Muscle of arm (tissue), 12 donors: ENCODE data around the gene SEZ6. TPM values are rescaled to one million over a fixed set of nuclear protein-coding genes. Genes with fewer than 3 reads are reported as not detected.

ENCODE experiments used
- DNase-seq: peaks from one replicate; pipeline ENCODE4 v3.0.0-alpha.2; 2013
- polyA plus RNA-seq, 12 donors: library from polyadenylated mRNA; unstranded; fragments of 120-200 nt; gene quantifications; one replicate each; pipeline ENCODE4 v1.2.1, GENCODE V29; 2013; ENCODE audit not compliant: insufficient read length in 12 of 12

Gene SEZ6
- polyA plus RNA-seq, 12 donors: 0.07 to 0.70 (median 0.31) TPM; not detected in 4

GRCh38 chr17:28957277-28957991 is 48.4 kb downstream of the SEZ6 start:
- DNase-seq: no peak

GRCh38 chr17:28956861-28957260 is 49.0 kb downstream of the SEZ6 start:
- DNase-seq: no peak

- no peak for DNase-seq
These were observed 49.7 kb downstream of the SEZ6 start for GRCh38 chr17:28956112-28956511.

GRCh38 chr17:28955408-28955807 is 50.4 kb downstream of the SEZ6 start:
- DNase-seq: no peak

GRCh38 chr17:28954886-28955285 is 50.9 kb downstream of the SEZ6 start:
- no peak for DNase-seq

GRCh38 chr17:28953444-28954118 is 52.3 kb downstream of the SEZ6 start:
- peak; percentile 45 for DNase-seq

- DNase-seq: peak; percentile 99
These were observed 53.5 kb downstream of the SEZ6 start for GRCh38 chr17:28951991-28952975.

- DNase-seq: peak; percentile 100
These were observed 54.3 kb downstream of the SEZ6 start, which contains the start of gene PHF12 for GRCh38 chr17:28951428-28951990. Gene PHF12 (minus strand): TSS chr17:28951518. CDS start chr17:28950960, 558 bp downstream.

GRCh38 chr17:28950752-28951427 is 54.9 kb downstream of the SEZ6 start:
- DNase-seq: no peak

- DNase-seq: peak; percentile 43
These were observed 55.6 kb downstream of the SEZ6 start for GRCh38 chr17:28950017-28950751.

- DNase-seq: peak; percentile 64
These were observed 56.4 kb downstream of the SEZ6 start for GRCh38 chr17:28949185-28950016.

- DNase-seq: no peak
These were observed 57.0 kb downstream of the SEZ6 start for GRCh38 chr17:28948873-28949184.

GRCh38 chr17:28948342-28948741 is 57.5 kb downstream of the SEZ6 start:
- no peak for DNase-seq

- no peak for DNase-seq
These were observed 58.2 kb downstream of the SEZ6 start for GRCh38 chr17:28947639-28948038.

GRCh38 chr17:28946239-28946638 is 59.6 kb downstream of the SEZ6 start:
- DNase-seq: no peak

- DNase-seq: no peak
These were observed 60.7 kb downstream of the SEZ6 start for GRCh38 chr17:28944862-28945741.

GRCh38 chr17:28944343-28944742 is 61.5 kb downstream of the SEZ6 start:
- DNase-seq: no peak

GRCh38 chr17:28942925-28943324 is 62.9 kb downstream of the SEZ6 start:
- no peak for DNase-seq

- no peak for DNase-seq
These were observed 64.6 kb downstream of the SEZ6 start for GRCh38 chr17:28941251-28941650.
